ENCODE measurements around the gene SLC44A3.

SLC44A3 gene

GRCh38 chr1:94773296-94773809, 46.8 kb upstream of the SLC44A3 start:
- Histone ChIP-seq H3K4me1 (ENCODE audit: insufficient read depth, low read length, poor library complexity, severe bottlenecking) (peaks cover 14% of the 10 kb centered on the region), H3K36me3 (ENCODE audit: insufficient read depth, low read length) (no peaks in the 10 kb centered on the region), H4K20me1 (ENCODE audit: insufficient read depth, low read length, poor library complexity, severe bottlenecking) (no peaks in the 10 kb centered on the region), H3K27me3 (ENCODE audit: insufficient read depth, low read length, poor library complexity, severe bottlenecking) (no peaks in the 10 kb centered on the region), H3K4me2 (ENCODE audit: low read depth, low read length, poor library complexity, severe bottlenecking) (peak overlapping the region; percentile 18), H3K9ac (ENCODE audit: low read depth, low read length, poor library complexity, severe bottlenecking) (no peak overlapping the region), H3K79me2 (ENCODE audit: insufficient read depth, low read length) (no peaks in the 10 kb centered on the region), H3K9me3 (ENCODE audit: insufficient read depth, low read depth, low read length) (no peaks in the 10 kb centered on the region), H3K9me2 (replicated peaks; ENCODE audit: low read depth, low read length) (no peaks in the 10 kb centered on the region), H2AFZ (ENCODE audit: low read length) (no peak overlapping the region), H3F3A (ENCODE audit: low read depth) (no peaks in the 10 kb centered on the region), H3K4me3 (ENCODE audit: low read length, poor library complexity, severe bottlenecking) (no peak overlapping the region)
- TF ChIP-seq EZH2phosphoT487 (IDR thresholded peaks at IDR 0.05; ENCODE audit: borderline replicate concordance) = no peak
- no peak for TF ChIP-seq CTCF (conservative IDR thresholded peaks at IDR 0.05; ENCODE audit: low read length)

GRCh38 chr1:94773931-94774422, 46.2 kb upstream of the SLC44A3 start:
- Histone ChIP-seq H3K9me2 (replicated peaks; ENCODE audit: low read depth, low read length) (no peaks in the 10 kb centered on the region), H3K79me2 (ENCODE audit: insufficient read depth, low read length) (no peaks in the 10 kb centered on the region), H3F3A (ENCODE audit: low read depth) (no peaks in the 10 kb centered on the region), H3K4me2 (ENCODE audit: low read depth, low read length, poor library complexity, severe bottlenecking) (no peak overlapping the region), H2AFZ (ENCODE audit: low read length) (no peak overlapping the region), H3K9me3 (ENCODE audit: insufficient read depth, low read depth, low read length) (no peaks in the 10 kb centered on the region), H3K36me3 (ENCODE audit: insufficient read depth, low read length) (no peaks in the 10 kb centered on the region), H3K4me1 (ENCODE audit: insufficient read depth, low read length, poor library complexity, severe bottlenecking) (peaks cover 14% of the 10 kb centered on the region), H4K20me1 (ENCODE audit: insufficient read depth, low read length, poor library complexity, severe bottlenecking) (no peaks in the 10 kb centered on the region), H3K9ac (ENCODE audit: low read depth, low read length, poor library complexity, severe bottlenecking) (no peak overlapping the region), H3K4me3 (ENCODE audit: low read length, poor library complexity, severe bottlenecking) (no peak overlapping the region), H3K27me3 (ENCODE audit: insufficient read depth, low read length, poor library complexity, severe bottlenecking) (no peaks in the 10 kb centered on the region)
- TF ChIP-seq EZH2phosphoT487 (IDR thresholded peaks at IDR 0.05; ENCODE audit: borderline replicate concordance) (no peak), CTCF (conservative IDR thresholded peaks at IDR 0.05; ENCODE audit: low read length) (no peak)

- H3K4me2 ChIP-seq (ENCODE audit: low read depth, low read length, poor library complexity, severe bottlenecking) = no peak overlapping the region
- H2AFZ ChIP-seq (ENCODE audit: low read length) = no peak overlapping the region
- H3K9me3 ChIP-seq (ENCODE audit: insufficient read depth, low read depth, low read length) = no peaks in the 10 kb centered on the region
- no peaks in the 10 kb centered on the region for H4K20me1 ChIP-seq (ENCODE audit: insufficient read depth, low read length, poor library complexity, severe bottlenecking)
- H3K9ac ChIP-seq (ENCODE audit: low read depth, low read length, poor library complexity, severe bottlenecking) = no peak overlapping the region
- no peaks in the 10 kb centered on the region for H3K79me2 ChIP-seq (ENCODE audit: insufficient read depth, low read length)
- no peaks in the 10 kb centered on the region for H3F3A ChIP-seq (ENCODE audit: low read depth)
- no peaks in the 10 kb centered on the region for H3K27me3 ChIP-seq (ENCODE audit: insufficient read depth, low read length, poor library complexity, severe bottlenecking)
- no peaks in the 10 kb centered on the region for H3K9me2 ChIP-seq (replicated peaks; ENCODE audit: low read depth, low read length)
- no peak overlapping the region for H3K4me3 ChIP-seq (ENCODE audit: low read length, poor library complexity, severe bottlenecking)
- peaks cover 17% of the 10 kb centered on the region for H3K4me1 ChIP-seq (ENCODE audit: insufficient read depth, low read length, poor library complexity, severe bottlenecking)
- TF ChIP-seq CTCF (conservative IDR thresholded peaks at IDR 0.05; ENCODE audit: low read length) (no peak), EZH2phosphoT487 (IDR thresholded peaks at IDR 0.05; ENCODE audit: borderline replicate concordance) (no peak)
- H3K36me3 ChIP-seq (ENCODE audit: insufficient read depth, low read length) = no peaks in the 10 kb centered on the region
These were observed 43.7 kb upstream of the SLC44A3 start for GRCh38 chr1:94776474-94776873.

All from Loucy (cell line).